Measurements from ENCODE around the gene C16orf96. TPM values are rescaled to one million over a fixed set of nuclear protein-coding genes. Genes with fewer than 3 reads are reported as not detected.

The C16orf96 gene
- total and polyA plus RNA-seq, 3 donors from 2014 or later, result 10.3 to 19.8 (median 15.1) TPM

- intact Hi-C loops (cut with DNase I; ENCODE audit: low total_unique reads), result no loop called here
- H3K4me1 ChIP-seq, result no peaks in the 10 kb centered on the region
- TF ChIP-seq POLR2A (IDR thresholded peaks at IDR 0.05), result no peak
- TF ChIP-seq, protein P1, sequence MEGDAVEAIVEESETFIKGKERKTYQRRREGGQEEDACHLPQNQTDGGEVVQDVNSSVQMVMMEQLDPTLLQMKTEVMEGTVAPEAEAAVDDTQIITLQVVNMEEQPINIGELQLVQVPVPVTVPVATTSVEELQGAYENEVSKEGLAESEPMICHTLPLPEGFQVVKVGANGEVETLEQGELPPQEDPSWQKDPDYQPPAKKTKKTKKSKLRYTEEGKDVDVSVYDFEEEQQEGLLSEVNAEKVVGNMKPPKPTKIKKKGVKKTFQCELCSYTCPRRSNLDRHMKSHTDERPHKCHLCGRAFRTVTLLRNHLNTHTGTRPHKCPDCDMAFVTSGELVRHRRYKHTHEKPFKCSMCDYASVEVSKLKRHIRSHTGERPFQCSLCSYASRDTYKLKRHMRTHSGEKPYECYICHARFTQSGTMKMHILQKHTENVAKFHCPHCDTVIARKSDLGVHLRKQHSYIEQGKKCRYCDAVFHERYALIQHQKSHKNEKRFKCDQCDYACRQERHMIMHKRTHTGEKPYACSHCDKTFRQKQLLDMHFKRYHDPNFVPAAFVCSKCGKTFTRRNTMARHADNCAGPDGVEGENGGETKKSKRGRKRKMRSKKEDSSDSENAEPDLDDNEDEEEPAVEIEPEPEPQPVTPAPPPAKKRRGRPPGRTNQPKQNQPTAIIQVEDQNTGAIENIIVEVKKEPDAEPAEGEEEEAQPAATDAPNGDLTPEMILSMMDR (IDR thresholded peaks at IDR 0.05), result no peak
- WGBS, 2 donors, result 87 to 93% methylated on average over 6 to 11 of the region's 11 CpGs
- no peak overlapping the region for H3K27ac ChIP-seq
- no peaks in the 10 kb centered on the region for H3K36me3 ChIP-seq (ENCODE audit: low read depth, missing control alignments)
- H3K27me3 ChIP-seq, result no peaks in the 10 kb centered on the region
- no peaks in the 10 kb centered on the region for H3K9me3 ChIP-seq
- H3K4me3 ChIP-seq, result no peak overlapping the region
- DNase-seq, result no peak
Observed at GRCh38 chr16:4574919-4575705, 19.0 kb downstream of the C16orf96 start.

DNA sequence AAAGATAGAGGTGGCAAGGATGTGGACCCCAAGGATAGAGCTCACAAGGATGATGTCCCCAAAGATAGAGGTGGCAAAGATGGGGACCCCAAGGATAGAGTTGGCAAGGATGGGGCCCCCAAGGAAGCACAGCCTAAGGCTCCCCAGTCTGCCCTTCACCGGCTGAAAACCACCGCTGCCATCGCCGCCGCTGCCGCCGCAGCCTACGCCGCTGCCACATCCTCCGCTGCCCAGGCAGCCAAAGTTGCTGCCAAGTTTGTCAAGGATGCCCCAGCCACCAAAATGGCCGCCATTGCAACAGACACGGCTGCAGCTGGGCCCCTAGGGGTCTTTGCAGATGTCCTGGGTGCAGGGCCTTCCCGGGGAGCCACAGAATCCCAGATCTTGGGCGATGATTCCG lies 19.9 kb downstream of the C16orf96 start:
- H3K9me3 ChIP-seq, result no peaks in the 10 kb centered on the region
- 92 to 96% methylated on average over 15 of the region's 15 CpGs for WGBS, 2 donors
- intact Hi-C loops (cut with DNase I; ENCODE audit: low total_unique reads), result no loop called here

DNA sequence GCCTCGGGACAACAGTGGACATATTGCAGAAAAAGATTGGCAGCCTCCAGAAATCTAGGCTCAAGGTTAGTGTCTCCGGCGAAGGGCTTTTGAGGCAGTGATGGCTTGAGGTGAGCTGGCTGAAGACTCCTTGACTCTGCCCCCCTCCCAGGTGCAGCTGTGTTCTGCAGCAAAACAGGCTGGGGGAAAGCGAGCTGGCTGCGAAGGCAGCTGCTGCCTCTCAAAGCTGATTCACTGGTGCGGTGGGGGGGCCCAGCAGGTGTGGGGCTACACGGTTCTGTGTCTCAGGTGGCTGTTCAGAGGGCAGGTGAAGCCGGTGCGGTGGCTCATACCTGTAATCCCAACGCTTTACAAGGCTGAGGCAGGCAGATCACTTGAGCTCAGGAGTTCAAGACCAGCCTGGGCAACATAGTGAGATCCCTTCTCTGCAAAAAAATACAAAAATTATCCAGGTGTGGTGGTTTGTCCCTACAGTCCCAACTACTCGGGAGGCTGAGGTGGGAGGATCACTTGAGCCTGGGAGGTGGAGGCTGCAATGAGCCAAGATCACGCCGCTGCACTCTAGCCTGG lies 22.9 kb downstream of the C16orf96 start:
- DNase-seq, result no peak
- no peak overlapping the region for H3K4me3 ChIP-seq
- 84 to 87% methylated on average over 9 to 13 of the region's 13 CpGs for WGBS, 2 donors
- H3K27ac ChIP-seq, result no peak overlapping the region
- no peaks in the 10 kb centered on the region for H3K4me1 ChIP-seq
- intact Hi-C loops (cut with DNase I; ENCODE audit: low total_unique reads), result no loop called here
- no peaks in the 10 kb centered on the region for H3K36me3 ChIP-seq (ENCODE audit: low read depth, missing control alignments)
- no peaks in the 10 kb centered on the region for H3K27me3 ChIP-seq
- TF ChIP-seq POLR2A (IDR thresholded peaks at IDR 0.05), result no peak
- TF ChIP-seq, protein P1 (IDR thresholded peaks at IDR 0.05), result no peak
- no peaks in the 10 kb centered on the region for H3K9me3 ChIP-seq

More for the DNA sequence above, 19.9 kb downstream of the C16orf96 start:
- H3K27me3 ChIP-seq, result no peaks in the 10 kb centered on the region
- H3K36me3 ChIP-seq (ENCODE audit: low read depth, missing control alignments), result no peaks in the 10 kb centered on the region
- no peak overlapping the region for H3K4me3 ChIP-seq
- no peak overlapping the region for H3K27ac ChIP-seq
- H3K4me1 ChIP-seq, result no peaks in the 10 kb centered on the region
- no peak for TF ChIP-seq POLR2A (IDR thresholded peaks at IDR 0.05)
- TF ChIP-seq, protein P1 (IDR thresholded peaks at IDR 0.05), result no peak
- DNase-seq, result no peak

GRCh38 chr16:4580250-4580649 lies 24.1 kb downstream of the C16orf96 start:
- no peaks in the 10 kb centered on the region for H3K4me1 ChIP-seq
- no peak for DNase-seq
- intact Hi-C loops (cut with DNase I; ENCODE audit: low total_unique reads), result no loop called here
- TF ChIP-seq, protein P1 (IDR thresholded peaks at IDR 0.05), result no peak
- no peak for TF ChIP-seq POLR2A (IDR thresholded peaks at IDR 0.05)
- 69 to 71% methylated on average over 6 of the region's 6 CpGs for WGBS, 2 donors
- no peaks in the 10 kb centered on the region for H3K9me3 ChIP-seq
- no peaks in the 10 kb centered on the region for H3K27me3 ChIP-seq
- H3K36me3 ChIP-seq (ENCODE audit: low read depth, missing control alignments), result no peaks in the 10 kb centered on the region
- no peak overlapping the region for H3K27ac ChIP-seq
- no peak overlapping the region for H3K4me3 ChIP-seq
